GM03348 (cell line): ENCODE results near the gene FOXK1.

ENCODE experiments used
- DNase-seq: peaks from one replicate; pipeline ENCODE4 v3.0.0; 2012; ENCODE audit warnings: low spot score

Gene FOXK1

DNA sequence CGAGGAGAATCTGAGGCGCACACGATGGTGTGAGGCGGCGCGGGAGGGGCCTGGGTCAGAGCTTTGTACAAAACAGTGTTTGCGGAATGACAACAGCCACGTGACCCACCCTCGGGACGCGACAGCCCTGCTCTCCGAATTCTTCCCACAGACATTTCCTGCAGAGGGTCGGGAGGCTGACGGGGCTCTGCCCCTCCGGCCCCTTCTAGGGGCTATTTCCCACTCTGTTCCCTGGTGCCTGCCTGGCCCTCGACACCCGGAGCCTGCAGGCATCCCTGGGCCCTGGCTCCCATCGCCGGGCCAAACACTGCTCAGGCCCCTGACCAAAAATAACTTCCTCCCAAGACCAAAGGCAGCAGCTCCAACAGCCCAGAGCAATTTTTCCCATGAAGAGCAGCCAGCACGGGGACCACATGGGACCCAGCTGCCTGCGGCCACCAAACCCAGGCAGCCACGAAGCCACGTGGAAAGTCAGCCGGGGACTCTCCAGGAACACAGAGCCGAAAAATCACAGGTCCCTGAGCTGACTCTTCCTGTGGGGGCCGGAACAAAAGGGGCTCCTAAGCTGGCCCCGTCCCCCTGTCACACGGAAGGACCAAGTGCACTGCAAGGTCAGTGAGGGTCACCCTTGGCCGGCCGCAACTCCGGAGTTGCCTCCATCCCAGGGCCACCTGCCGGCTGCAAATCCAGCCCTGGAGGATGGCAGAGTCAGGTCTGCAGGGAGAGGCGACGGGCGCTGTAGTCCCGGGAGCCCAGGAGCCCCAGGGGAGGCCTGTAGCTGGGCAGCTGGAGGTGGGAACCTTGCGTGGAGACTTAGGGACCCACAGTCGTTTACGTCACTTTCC is 137.7 kb downstream of the FOXK1 start:
- no peak for DNase-seq

DNA sequence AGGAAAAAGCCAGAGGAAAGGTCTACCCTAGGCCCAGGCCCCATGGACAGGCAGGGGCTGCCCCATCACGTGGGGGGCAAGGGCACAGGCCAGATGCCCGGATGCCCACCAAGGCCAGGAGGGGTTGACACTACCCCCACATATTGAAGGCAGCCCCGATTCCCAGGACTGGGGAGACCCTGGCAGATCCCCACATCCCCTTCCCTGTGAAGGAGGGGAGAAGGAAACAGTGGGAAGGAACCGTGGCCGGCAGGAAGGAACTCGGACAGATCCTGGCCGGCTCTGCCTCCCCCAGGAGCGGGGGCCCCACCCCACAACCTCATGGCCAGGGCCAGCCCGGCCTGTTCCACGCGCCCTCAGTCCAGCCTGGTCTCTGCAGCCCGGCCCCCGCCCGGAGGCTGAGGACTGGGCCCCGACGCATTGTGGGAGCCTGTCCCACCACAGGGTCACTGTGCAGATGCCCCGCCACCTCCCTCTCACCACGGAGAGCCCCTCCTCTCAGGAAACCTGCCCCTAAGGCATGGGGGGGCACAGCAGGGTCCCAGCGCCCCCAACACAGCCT is 138.4 kb downstream of the FOXK1 start:
- no peak for DNase-seq
